GM23248 (cell line): ENCODE data around the gene RTN4IP1. TPM values are rescaled to one million over a fixed set of nuclear protein-coding genes. Genes with fewer than 3 reads are reported as not detected.
A peak's percentile ranks its signal among the peaks of the same experiment; 100 is the strongest.
"Not testable (repeated sequence)": the region's sequence is repeated elsewhere in the genome, so short reads cannot be mapped to it uniquely, and the experiment has no call there.

Source experiments
- DNase-seq: peaks from one replicate; pipeline ENCODE4 v3.0.0-alpha.2; 2015
- H2AFZ ChIP-seq: fragments of 200-600 bp; sonication (generic); 2 replicates; pipeline ENCODE4 v1.6.1; 2016; ENCODE audit warnings: antibody characterized with exemption
- H3F3A ChIP-seq: fragments of 200-600 bp; sonication (generic); 2 replicates; pipeline ENCODE4 v1.6.1; 2016; ENCODE audit warnings: mild to moderate bottlenecking, antibody characterized with exemption, mixed run types; ENCODE audit not compliant: insufficient read depth
- H3K27ac ChIP-seq: fragments of 200-600 bp; sonication (generic); 2 replicates; pipeline ENCODE4 v1.5.1; 2016; ENCODE audit warnings: mild to moderate bottlenecking
- H3K27me3 ChIP-seq: fragments of 200-600 bp; sonication (generic); replicated peaks from 2 replicates; pipeline ENCODE4 v1.6.1; 2016; ENCODE audit warnings: mild to moderate bottlenecking; ENCODE audit not compliant: insufficient read depth
- H3K36me3 ChIP-seq: fragments of 200-600 bp; sonication (generic); 2 replicates; pipeline ENCODE4 v1.6.1; 2016; ENCODE audit warnings: low read depth, mild to moderate bottlenecking
- H3K4me1 ChIP-seq: fragments of 200-600 bp; sonication (generic); 2 replicates; pipeline ENCODE4 v1.6.1; 2016; ENCODE audit warnings: mild to moderate bottlenecking; ENCODE audit not compliant: insufficient read depth
- H3K4me2 ChIP-seq: fragments of 200-600 bp; sonication (generic); one replicate; pipeline ENCODE4 v1.6.1; 2016; ENCODE audit warnings: mild to moderate bottlenecking; ENCODE audit not compliant: unreplicated experiment
- H3K4me3 ChIP-seq: fragments of 200-600 bp; sonication (generic); 2 replicates; pipeline ENCODE4 v1.5.1; 2016; ENCODE audit warnings: mild to moderate bottlenecking
- H3K79me2 ChIP-seq: fragments of 200-600 bp; sonication (generic); 2 replicates; pipeline ENCODE4 v1.6.1; 2016; ENCODE audit warnings: mild to moderate bottlenecking; ENCODE audit not compliant: insufficient read depth
- H3K9ac ChIP-seq: fragments of 200-600 bp; sonication (generic); 2 replicates; pipeline ENCODE4 v1.6.1; 2016; ENCODE audit warnings: mild to moderate bottlenecking
- H3K9me2 ChIP-seq: fragments of 200-600 bp; sonication (generic); 2 replicates; pipeline ENCODE4 v1.6.1; 2016; ENCODE audit warnings: mixed run types, mild to moderate bottlenecking, moderate library complexity; ENCODE audit not compliant: insufficient read depth
- H3K9me3 ChIP-seq: fragments of 200-600 bp; sonication (generic); one replicate; pipeline ENCODE4 v1.6.1; 2017; ENCODE audit warnings: low read depth
- H4K20me1 ChIP-seq: fragments of 200-600 bp; sonication (generic); 2 replicates; pipeline ENCODE4 v1.6.0; 2016; ENCODE audit not compliant: insufficient read depth
- EZH2 ChIP-seq: fragments of 200-600 bp; sonication (generic); IDR thresholded peaks from 2 replicates; pipeline ENCODE4 v1.6.1; 2018; ENCODE audit warnings: antibody characterized with exemption, mild to moderate bottlenecking; ENCODE audit not compliant: insufficient read depth, poor library complexity, severe bottlenecking
- EZH2phosphoT487 ChIP-seq: fragments of 200-600 bp; sonication (generic); IDR thresholded peaks from 2 replicates; pipeline ENCODE4 v1.6.1; 2018; ENCODE audit warnings: antibody characterized with exemption, moderate library complexity, mild to moderate bottlenecking, low read depth; ENCODE audit not compliant: insufficient read depth
- WGBS, 2 experiments: methylation state at CpG; one replicate each; pipeline ENCODE4 v1.1.6; 2015 to 2017; ENCODE audit warnings: low lambda C conversion rate in 2 of 2, low coverage in 1 of 2; ENCODE audit errors: missing lambda C conversion rate in 2 of 2; 5-methylcytosine and 5-hydroxymethylcytosine counted together
- in situ Hi-C: fragments of 300-500 bp; cut with MboI; formaldehyde crosslinking; loops from 2 replicates; pipeline ENCODE4 v1.15.0; 2020
- polyA plus RNA-seq: library from polyadenylated mRNA; unstranded; fragments of >200 nt; fragmentation: Nextera tagmentation; extraction: Ambion mirVana; gene quantifications from 2 replicates; pipeline ENCODE4 v1.2.1, GENCODE V29; 2016
- total RNA-seq: library from RNA; depleted of rRNA; stranded (reverse); fragments of >200 nt; shearing (Covaris generic); gene quantifications from 2 replicates; pipeline ENCODE4 v1.2.3, GENCODE V29; 2014

RTN4IP1 gene
- total and polyA plus RNA-seq, 2 experiments from 2014 or later: 5.3 to 8.0 TPM

GRCh38 chr6:106631346-106631745, 2.0 kb upstream of the RTN4IP1 start:
- WGBS, 2 experiments: 95 to 100% methylated on average over 1 of the region's 1 CpG
- Histone ChIP-seq H3K4me3 (no peak overlapping the region), H3K27me3 (no peaks in the 10 kb centered on the region), H3K9me3 (no peaks in the 10 kb centered on the region), H3F3A (no peaks in the 10 kb centered on the region), H4K20me1 (no peaks in the 10 kb centered on the region), H3K79me2 (peaks cover 78% of the 10 kb centered on the region), H2AFZ (no peak overlapping the region), H3K9me2 (no peaks in the 10 kb centered on the region), H3K4me1 (peaks cover 7% of the 10 kb centered on the region; the same call in 1 of the 2 replicates), H3K9ac (no peak overlapping the region), H3K27ac (no peak overlapping the region), H3K36me3 (no peaks in the 10 kb centered on the region), H3K4me2 (peak overlapping the region; percentile 94)
- DNase-seq: peak; percentile 36
- in situ Hi-C loops: no loop called here
- TF ChIP-seq EZH2phosphoT487 (no peak), EZH2 (no peak)

GRCh38 chr6:106630366-106630765, 1.1 kb upstream of the RTN4IP1 start:
- Histone ChIP-seq H3K36me3 (no peaks in the 10 kb centered on the region), H3K4me3 (peak overlapping the region; percentile 99), H3K9me3 (no peaks in the 10 kb centered on the region), H3K27me3 (no peaks in the 10 kb centered on the region), H4K20me1 (no peaks in the 10 kb centered on the region), H3K4me2 (peak overlapping the region; percentile 94), H3F3A (no peaks in the 10 kb centered on the region), H3K79me2 (peaks cover 70% of the 10 kb centered on the region), H2AFZ (peak overlapping the region; percentile 97), H3K27ac (no peak overlapping the region), H3K9ac (peak overlapping the region; percentile 95), H3K9me2 (no peaks in the 10 kb centered on the region), H3K4me1 (peaks cover 7% of the 10 kb centered on the region; the same call in 1 of the 2 replicates)
- DNase-seq: no peak
- WGBS, 2 experiments: 68 to 76% methylated on average over 5 of the region's 5 CpGs
- no peak for TF ChIP-seq EZH2phosphoT487
- no peak for TF ChIP-seq EZH2
- in situ Hi-C loops: no loop called here

GRCh38 chr6:106629859-106630163, 513 bp upstream of the RTN4IP1 start:
- Histone ChIP-seq H3K4me2 (peak overlapping the region; percentile 94), H3K4me3 (peak overlapping the region; percentile 99), H4K20me1 (no peaks in the 10 kb centered on the region), H3K27me3 (no peaks in the 10 kb centered on the region), H2AFZ (peak overlapping the region; percentile 97), H3K36me3 (no peaks in the 10 kb centered on the region), H3K9ac (peak overlapping the region; percentile 95), H3K9me2 (no peaks in the 10 kb centered on the region), H3K4me1 (peaks cover 7% of the 10 kb centered on the region; the same call in 1 of the 2 replicates), H3K9me3 (no peaks in the 10 kb centered on the region), H3F3A (no peaks in the 10 kb centered on the region), H3K27ac (peak overlapping the region; percentile 62), H3K79me2 (peaks cover 65% of the 10 kb centered on the region)
- no peak for DNase-seq
- TF ChIP-seq EZH2: no peak
- TF ChIP-seq EZH2phosphoT487: no peak
- in situ Hi-C loops: no loop called here
- WGBS, 2 experiments: 0% methylated on average over 14 of the region's 14 CpGs

GRCh38 chr6:106628658-106629102, 618 bp downstream of the RTN4IP1 start:
- Histone ChIP-seq H3K4me3 (peak overlapping the region; percentile 99), H2AFZ (peak overlapping the region; percentile 97), H3F3A (no peaks in the 10 kb centered on the region), H3K36me3 (no peaks in the 10 kb centered on the region), H3K27me3 (no peaks in the 10 kb centered on the region), H3K27ac (peak overlapping the region; percentile 62; the same call in 1 of the 2 replicates), H3K9ac (peak overlapping the region; percentile 95), H3K79me2 (peaks cover 54% of the 10 kb centered on the region), H3K4me1 (peaks cover 7% of the 10 kb centered on the region; the same call in 1 of the 2 replicates), H4K20me1 (no peaks in the 10 kb centered on the region), H3K9me2 (no peaks in the 10 kb centered on the region), H3K9me3 (no peaks in the 10 kb centered on the region), H3K4me2 (peak overlapping the region; percentile 94)
- 33 to 37% methylated on average over 7 of the region's 7 CpGs for WGBS, 2 experiments
- TF ChIP-seq EZH2phosphoT487 (no peak), EZH2 (no peak)
- no peak for DNase-seq
- in situ Hi-C loops: no loop called here

- WGBS, 2 experiments: 87 to 91% methylated on average over 16 of the region's 16 CpGs
- H3K36me3 ChIP-seq, in situ Hi-C loops: not testable (repeated sequence)
Observed at GRCh38 chr6:106627760-106628159, 1.5 kb downstream of the RTN4IP1 start.

More at GRCh38 chr6:106627760-106628159, 1.5 kb downstream of the RTN4IP1 start:
- not testable (repeated sequence) for H3K27me3 ChIP-seq, H3K9me2 ChIP-seq, H3K9me3 ChIP-seq, H2AFZ ChIP-seq, H3F3A ChIP-seq, H3K27ac ChIP-seq, H3K4me3 ChIP-seq, DNase-seq, H3K4me2 ChIP-seq, H4K20me1 ChIP-seq, H3K4me1 ChIP-seq, H3K9ac ChIP-seq
- H3K79me2 ChIP-seq: peaks cover 45% of the 10 kb centered on the region
